HG02973 (cell line): ENCODE measurements around the gene ZSWIM5.

Experiments
- ATAC-seq: cut with Tn5 transposase; IDR thresholded peaks from one replicate; pipeline ENCODE4 v1.9.1; 2021; ENCODE audit warnings: moderate library complexity; ENCODE audit not compliant: unreplicated experiment

Gene ZSWIM5

DNA sequence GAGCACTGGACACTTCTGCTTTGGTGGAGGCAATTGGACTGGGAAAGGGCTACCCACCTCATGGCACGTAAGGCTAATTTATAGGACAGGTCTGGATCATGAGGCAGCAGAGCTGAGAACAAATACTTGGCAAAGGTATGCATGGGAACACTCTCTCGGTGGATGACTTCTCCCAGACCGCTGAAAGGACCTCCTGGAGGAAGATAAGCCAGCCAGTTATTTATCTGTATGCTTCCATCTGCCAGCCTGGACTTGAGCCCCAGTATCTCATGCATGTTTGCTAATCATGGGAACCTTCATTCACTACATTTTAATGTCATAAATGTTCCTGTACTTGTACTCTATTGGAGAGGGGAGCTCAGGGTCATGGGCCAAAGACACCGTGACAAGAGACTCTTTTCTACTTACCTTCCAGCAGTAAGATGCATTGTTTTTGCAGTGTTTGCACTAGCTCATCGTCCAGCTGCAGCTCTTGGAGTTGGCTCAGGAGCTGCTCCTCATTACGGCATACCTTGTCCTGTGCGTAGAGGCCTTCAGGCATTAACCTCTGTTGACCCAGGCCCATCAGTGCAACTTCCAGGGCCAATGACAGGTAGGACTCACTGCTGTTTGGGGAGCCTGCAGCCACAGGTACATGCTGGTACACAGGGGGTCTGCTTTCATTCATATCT lies 170.6 kb downstream of the ZSWIM5 start:
- ATAC-seq, result no peak

DNA sequence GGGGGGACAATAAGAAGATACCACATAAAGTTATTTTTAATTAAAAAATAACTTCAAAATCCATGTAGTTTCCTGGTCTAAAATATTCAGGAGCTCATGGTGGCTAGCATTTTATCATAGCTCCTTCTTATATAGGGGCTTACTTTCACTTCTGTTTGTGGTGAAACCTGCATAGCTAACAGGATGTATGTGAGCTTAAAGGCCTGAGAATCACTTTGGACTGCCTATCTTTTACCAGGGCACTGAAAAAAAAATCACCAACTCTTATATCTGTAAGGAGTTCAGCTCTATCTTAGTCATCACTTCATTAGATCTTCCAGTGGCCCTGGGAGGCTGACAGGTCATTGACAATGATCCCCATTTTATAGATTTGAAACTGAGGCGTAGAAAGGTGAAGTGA lies 173.0 kb downstream of the ZSWIM5 start:
- no peak for ATAC-seq

GRCh38 chr1:45032837-45033236 lies 173.6 kb downstream of the ZSWIM5 start:
- ATAC-seq, result no peak

DNA sequence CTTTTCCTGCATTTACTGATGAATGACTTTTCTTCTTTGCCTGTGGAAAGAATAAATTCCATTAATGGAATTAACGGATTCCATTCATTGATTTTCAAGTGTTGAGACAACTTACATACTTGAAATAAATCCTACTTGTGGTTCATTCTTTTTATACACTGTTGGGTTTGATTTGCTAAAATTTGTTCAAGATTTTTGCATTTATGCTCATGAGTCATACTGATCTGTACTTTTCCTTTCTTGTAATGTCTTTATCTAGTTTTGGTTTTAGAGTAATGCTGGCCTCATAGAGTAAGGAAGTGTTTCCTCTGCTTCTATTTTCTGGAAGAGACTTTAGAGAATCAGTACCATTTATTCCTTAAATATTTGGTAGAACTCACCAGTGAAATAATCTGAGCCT lies 180.0 kb downstream of the ZSWIM5 start:
- ATAC-seq, result no peak

DNA sequence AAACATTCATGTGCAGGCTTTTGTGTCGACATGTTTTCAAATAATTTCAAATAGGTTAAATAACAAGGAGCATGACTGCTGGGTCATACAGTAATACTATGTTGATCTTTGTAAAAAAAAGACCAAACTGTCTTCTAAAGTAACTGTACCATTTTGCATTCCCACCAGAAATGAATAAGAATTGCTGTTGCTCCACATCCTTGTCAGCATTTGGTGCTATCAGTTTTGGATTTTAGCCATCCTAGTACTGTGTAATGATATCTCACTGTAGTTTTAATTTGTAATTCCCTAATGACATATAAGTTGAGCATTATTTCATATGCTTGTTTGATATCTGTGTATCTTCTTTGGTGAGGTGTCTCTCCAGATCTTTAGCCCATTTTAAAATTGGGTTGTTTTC lies 182.7 kb downstream of the ZSWIM5 start:
- ATAC-seq, result no peak

- no peak for ATAC-seq
These were observed 187.7 kb downstream of the ZSWIM5 start for GRCh38 chr1:45018599-45019230.

- no peak for ATAC-seq
These were observed 189.6 kb downstream of the ZSWIM5 start for GRCh38 chr1:45016767-45017166.

DNA sequence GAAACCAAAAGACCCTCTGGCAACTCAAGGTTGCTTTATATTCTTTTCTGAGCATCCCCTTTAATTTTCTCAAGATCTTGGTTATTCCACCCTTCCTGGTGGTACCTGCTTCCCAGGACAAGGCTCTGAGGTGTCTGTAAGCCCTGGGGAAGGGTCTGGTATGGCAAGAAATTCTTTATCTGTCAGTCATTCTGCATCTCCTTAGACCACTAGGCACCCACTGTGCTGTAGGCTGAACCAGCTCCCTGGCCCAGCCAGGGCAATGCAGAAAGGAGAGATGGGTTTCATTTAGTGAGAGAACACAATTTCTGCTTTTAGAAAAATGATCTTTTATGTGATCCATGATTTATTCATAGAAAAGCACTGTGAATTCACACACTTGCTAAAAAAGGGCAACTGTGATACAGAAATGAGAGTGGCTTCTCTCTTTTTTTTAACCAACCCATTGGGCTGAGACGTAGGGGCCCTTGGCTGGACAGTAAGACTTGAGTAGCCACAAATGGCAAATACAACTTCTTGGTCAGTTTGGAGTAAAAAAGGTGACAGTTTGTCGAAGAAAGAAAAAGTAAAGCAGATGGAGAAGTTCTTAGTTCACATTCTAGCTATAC lies 190.2 kb downstream of the ZSWIM5 start:
- no peak for ATAC-seq

DNA sequence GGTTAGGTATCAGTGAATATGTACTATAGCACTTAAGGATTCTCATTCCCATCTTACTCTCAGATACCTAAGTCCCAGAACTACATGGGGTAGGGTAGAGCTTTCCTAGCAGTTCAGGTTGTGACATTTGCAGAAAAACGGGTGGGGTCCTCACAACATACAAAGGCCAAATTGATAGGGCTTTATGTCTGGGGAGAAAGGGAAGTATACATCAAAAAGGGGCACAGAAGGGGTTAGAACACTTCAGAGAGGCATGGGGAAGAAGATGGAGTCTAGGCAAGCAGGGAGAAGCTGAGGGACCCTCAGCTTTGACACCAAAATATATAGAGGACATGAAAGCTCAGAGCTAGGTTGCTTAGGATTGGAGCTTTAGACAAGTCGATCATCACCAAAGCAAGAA lies 190.7 kb downstream of the ZSWIM5 start:
- no peak for ATAC-seq

GRCh38 chr1:45014321-45015028 lies 191.9 kb downstream of the ZSWIM5 start:
- peak; percentile 24 for ATAC-seq

DNA sequence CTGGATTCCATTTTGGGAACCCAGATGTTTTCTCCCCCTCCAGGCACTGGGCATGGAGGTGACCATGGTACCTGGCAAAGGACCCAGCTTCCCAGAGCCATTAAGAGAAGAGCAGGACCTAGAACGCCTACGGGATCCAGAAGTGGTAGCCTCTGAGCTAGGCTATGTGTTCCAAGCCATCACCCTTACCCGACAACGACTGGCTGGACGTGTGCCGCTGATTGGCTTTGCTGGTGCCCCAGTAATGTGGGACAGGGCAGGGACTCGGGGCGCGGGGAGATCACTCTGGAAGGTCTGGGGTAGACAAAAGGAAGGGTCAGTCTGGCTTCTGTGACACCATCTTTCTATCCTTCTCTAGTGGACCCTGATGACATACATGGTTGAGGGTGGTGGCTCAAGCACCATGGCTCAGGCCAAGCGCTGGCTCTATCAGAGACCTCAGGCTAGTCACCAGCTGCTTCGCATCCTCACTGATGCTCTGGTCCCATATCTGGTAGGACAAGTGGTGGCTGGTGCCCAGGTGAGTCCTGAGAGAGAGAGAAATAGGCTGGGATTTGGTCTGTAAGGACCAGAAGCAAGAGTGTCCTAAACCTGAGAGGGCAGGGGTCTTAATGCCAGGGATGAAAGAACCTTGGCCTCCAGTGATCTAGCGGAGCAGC lies 192.7 kb downstream of the ZSWIM5 start:
- ATAC-seq, result no peak

- ATAC-seq, result no peak
These were observed 193.6 kb downstream of the ZSWIM5 start for GRCh38 chr1:45012639-45013278.

GRCh38 chr1:45011837-45012638 lies 194.4 kb downstream of the ZSWIM5 start, which contains the start of gene UROD:
Gene UROD, plus strand, starts transcription at chr1:45012254. Its CDS starts 12 bp downstream, at chr1:45012266.
- ATAC-seq, result peak; percentile 58

GRCh38 chr1:45010855-45011811 lies 195.3 kb downstream of the ZSWIM5 start, which contains the start of gene HECTD3:
Gene HECTD3, minus strand, starts transcription at chr1:45011324. Its CDS starts 67 bp downstream, at chr1:45011257.
- ATAC-seq, result peak; percentile 54

- ATAC-seq, result no peak
These were observed 196.2 kb downstream of the ZSWIM5 start for GRCh38 chr1:45009956-45010854.

DNA sequence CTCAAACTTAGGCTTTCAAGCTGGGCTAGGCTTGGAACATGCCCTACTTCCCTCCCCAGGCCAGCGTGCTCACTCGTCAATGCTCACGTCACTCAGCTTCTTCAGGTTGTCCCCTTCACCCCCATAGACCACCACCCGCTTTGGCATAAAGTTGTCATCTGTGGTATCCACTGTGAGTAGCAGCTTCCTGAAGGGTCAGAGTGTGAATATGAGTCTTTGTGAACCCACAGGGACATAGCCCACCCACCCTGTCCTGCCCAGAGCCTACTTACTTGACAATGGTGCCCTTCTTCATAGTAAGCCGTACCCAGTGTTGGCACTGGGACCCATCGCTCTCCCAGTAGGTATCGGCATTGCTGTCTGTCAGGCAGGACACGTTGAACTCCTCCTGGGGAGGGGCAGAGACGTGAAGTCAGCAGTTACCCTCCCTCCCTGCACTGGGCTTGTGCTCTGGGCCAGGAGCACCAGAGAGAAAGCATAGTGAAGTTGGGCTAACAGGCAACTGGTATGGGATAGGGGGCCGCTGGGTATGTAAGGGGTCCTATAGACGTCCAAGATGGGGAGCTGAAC lies 197.0 kb downstream of the ZSWIM5 start:
- no peak for ATAC-seq

DNA sequence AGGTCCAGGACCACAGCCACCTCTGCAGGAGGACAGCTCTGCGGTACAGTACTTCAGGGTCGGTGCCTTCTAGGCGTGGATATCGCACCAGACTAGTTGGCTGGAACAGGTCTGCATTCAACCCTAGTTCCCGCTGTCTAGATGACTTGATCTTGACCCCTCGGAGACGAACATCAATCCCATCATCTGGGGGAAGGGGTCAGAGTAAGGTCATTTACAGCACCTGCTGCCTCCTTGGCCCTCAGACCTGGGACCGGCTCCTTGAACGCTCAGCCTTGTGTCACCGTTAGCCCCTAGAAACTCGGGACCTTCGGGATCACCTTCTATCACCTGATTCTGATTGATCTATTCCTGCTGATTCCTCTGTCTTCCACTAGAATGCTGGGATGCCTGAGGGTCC lies 197.9 kb downstream of the ZSWIM5 start:
- ATAC-seq, result no peak
